DOHH2 (cell line): ENCODE data around the gene BARX2.

Source experiments
- H3F3A ChIP-seq: fragments of 200-600 bp; sonication (generic), shearing (Covaris generic); 2 replicates; pipeline ENCODE4 v1.6.0; 2016; ENCODE audit warnings: antibody characterized with exemption, mild to moderate bottlenecking; ENCODE audit not compliant: control insufficient read depth, insufficient read depth
- H3K27ac ChIP-seq: fragments of 200-600 bp; sonication (generic); 2 replicates; pipeline ENCODE4 v1.5.1; 2014; ENCODE audit warnings: low read depth, mild to moderate bottlenecking, low read length, moderate library complexity
- H3K27me3 ChIP-seq: fragments of 200-600 bp; sonication (generic); 2 replicates; pipeline ENCODE4 v1.6.1; 2014; ENCODE audit warnings: mild to moderate bottlenecking, low read length, mixed read lengths; ENCODE audit not compliant: control insufficient read depth
- H3K36me3 ChIP-seq: fragments of 200-600 bp; sonication (generic); 2 replicates; pipeline ENCODE4 v1.6.1; 2014; ENCODE audit warnings: mild to moderate bottlenecking, low read length, moderate library complexity, mixed read lengths; ENCODE audit not compliant: control insufficient read depth
- H3K4me1 ChIP-seq: fragments of 200-600 bp; sonication (generic); 2 replicates; pipeline ENCODE4 v1.6.1; 2014; ENCODE audit warnings: mild to moderate bottlenecking, low read length, mixed read lengths; ENCODE audit not compliant: control insufficient read depth
- H3K4me2 ChIP-seq: fragments of 200-600 bp; sonication (generic); 2 replicates; pipeline ENCODE4 v1.6.0; 2014; ENCODE audit warnings: mild to moderate bottlenecking, low read length, moderate library complexity
- H3K4me3 ChIP-seq: fragments of 200-600 bp; sonication (generic); 2 replicates; pipeline ENCODE4 v1.5.1; 2014; ENCODE audit warnings: mild to moderate bottlenecking, low read length, mixed read lengths
- H3K79me2 ChIP-seq: fragments of 200-600 bp; sonication (generic); 2 replicates; pipeline ENCODE4 v1.6.1; 2014; ENCODE audit warnings: mild to moderate bottlenecking, low read length, mixed read lengths; ENCODE audit not compliant: control insufficient read depth
- H3K9me2 ChIP-seq: fragments of 200-600 bp; sonication (generic); replicated peaks from 2 replicates; pipeline ENCODE4 v1.6.1; 2014; ENCODE audit warnings: mild to moderate bottlenecking, low read length, mixed read lengths; ENCODE audit not compliant: control insufficient read depth
- H3K9me3 ChIP-seq: fragments of 200-600 bp; sonication (generic); 2 replicates; pipeline ENCODE4 v1.6.1; 2014; ENCODE audit warnings: antibody characterized with exemption, low read length, mixed read lengths; ENCODE audit not compliant: control insufficient read depth, insufficient read depth
- H4K20me1 ChIP-seq: fragments of 200-600 bp; sonication (generic); 2 replicates; pipeline ENCODE4 v1.6.0; 2014; ENCODE audit warnings: low read depth, mild to moderate bottlenecking, antibody characterized with exemption, low read length, moderate library complexity; ENCODE audit not compliant: control insufficient read depth, insufficient read depth
- CTCF ChIP-seq: fragments of 200-600 bp; sonication (generic); IDR thresholded peaks from one replicate; pipeline ENCODE4 v1.5.1; 2014; ENCODE audit warnings: antibody characterized with exemption, mild to moderate bottlenecking, low read depth, low read length; ENCODE audit not compliant: poor library complexity, severe bottlenecking
- EZH2phosphoT487 ChIP-seq: fragments of 200-600 bp; sonication (generic); IDR thresholded peaks from 2 replicates; pipeline ENCODE4 v1.6.1; 2017; ENCODE audit warnings: borderline replicate concordance, mild to moderate bottlenecking, antibody characterized with exemption, low read length, moderate library complexity, mixed read lengths

Gene BARX2

DNA sequence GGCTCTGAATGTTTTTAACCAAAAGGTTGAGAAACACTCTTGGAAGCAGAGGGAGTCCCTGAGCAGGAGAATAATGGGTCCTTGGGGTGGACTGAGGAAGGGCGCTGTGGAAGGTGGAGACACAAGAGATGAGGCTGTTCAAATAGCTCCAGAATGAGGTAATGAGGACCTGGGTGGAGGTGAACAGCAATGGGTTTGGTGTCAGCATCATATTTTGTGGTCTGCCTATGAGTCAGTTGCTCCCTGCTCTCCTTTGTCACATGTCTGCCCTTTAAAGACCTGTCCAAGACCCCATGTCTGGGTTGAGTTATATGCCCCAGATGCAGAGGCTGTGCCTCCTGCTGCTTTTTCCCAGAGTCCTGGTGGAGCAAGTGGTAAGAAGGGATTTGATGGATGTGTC, 113.6 kb downstream of the BARX2 start:
- Histone ChIP-seq H3K9me2 (no peaks in the 10 kb centered on the region), H3K27me3 (no peaks in the 10 kb centered on the region), H3F3A (no peaks in the 10 kb centered on the region), H3K4me2 (no peak overlapping the region), H3K79me2 (no peaks in the 10 kb centered on the region), H3K4me1 (no peaks in the 10 kb centered on the region), H3K4me3 (no peak overlapping the region), H3K9me3 (no peaks in the 10 kb centered on the region), H4K20me1 (no peaks in the 10 kb centered on the region), H3K36me3 (no peaks in the 10 kb centered on the region), H3K27ac (no peak overlapping the region)
- TF ChIP-seq CTCF: no peak
- TF ChIP-seq EZH2phosphoT487: no peak

DNA sequence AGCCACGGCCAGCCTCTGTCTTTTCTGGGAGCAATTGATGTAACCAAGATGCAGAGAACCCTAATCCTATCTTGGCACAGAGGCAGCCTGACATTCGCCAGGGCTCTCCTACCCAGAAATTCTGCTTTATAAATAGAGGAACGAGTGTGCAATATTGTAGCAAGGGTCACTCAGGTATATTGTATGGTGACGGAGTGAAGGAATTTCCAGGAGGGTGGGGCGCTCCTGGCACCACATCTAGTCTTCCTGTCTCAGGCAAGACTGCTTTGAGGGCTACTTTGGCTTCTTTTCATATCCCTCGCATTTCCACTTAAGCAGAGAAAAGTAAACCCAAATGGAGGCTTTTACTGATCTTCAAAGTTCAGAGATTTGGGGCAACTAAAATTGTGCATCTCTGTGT, 114.4 kb downstream of the BARX2 start:
- H3K27me3 ChIP-seq: no peaks in the 10 kb centered on the region

GRCh38 chr11:129493746-129494145, 118.1 kb downstream of the BARX2 start:
- H3K27me3 ChIP-seq: no peaks in the 10 kb centered on the region
- H3K9me3 ChIP-seq: no peaks in the 10 kb centered on the region
- no peak overlapping the region for H3K4me2 ChIP-seq
- TF ChIP-seq CTCF (no peak), EZH2phosphoT487 (no peak)
- no peaks in the 10 kb centered on the region for H3K79me2 ChIP-seq
- no peak overlapping the region for H3K27ac ChIP-seq
- no peaks in the 10 kb centered on the region for H3K9me2 ChIP-seq
- H3K36me3 ChIP-seq: no peaks in the 10 kb centered on the region
- no peaks in the 10 kb centered on the region for H3K4me1 ChIP-seq
- no peak overlapping the region for H3K4me3 ChIP-seq
- no peaks in the 10 kb centered on the region for H4K20me1 ChIP-seq
- no peaks in the 10 kb centered on the region for H3F3A ChIP-seq

More for the DNA sequence above, 114.4 kb downstream of the BARX2 start:
- Histone ChIP-seq H3K9me2 (no peaks in the 10 kb centered on the region), H3K4me1 (no peaks in the 10 kb centered on the region), H3K9me3 (no peaks in the 10 kb centered on the region), H4K20me1 (no peaks in the 10 kb centered on the region), H3K27ac (no peak overlapping the region), H3K79me2 (no peaks in the 10 kb centered on the region), H3K36me3 (no peaks in the 10 kb centered on the region), H3K4me2 (no peak overlapping the region), H3F3A (no peaks in the 10 kb centered on the region), H3K4me3 (no peak overlapping the region)
- TF ChIP-seq CTCF: no peak
- no peak for TF ChIP-seq EZH2phosphoT487
